ENCODE data around the gene ANKS1A.

Gene ANKS1A

GRCh38 chr6:35059596-35060345, 170.7 kb downstream of the ANKS1A start:
- no peak for DNase-seq

- DNase-seq, result no peak
These were observed 172.1 kb downstream of the ANKS1A start for GRCh38 chr6:35061102-35061615.

- no peak for DNase-seq
These were observed 172.8 kb downstream of the ANKS1A start for GRCh38 chr6:35061651-35062410.

- no peak for DNase-seq
These were observed 173.9 kb downstream of the ANKS1A start for GRCh38 chr6:35062676-35063574.

- no peak for DNase-seq
These were observed 174.7 kb downstream of the ANKS1A start for GRCh38 chr6:35063701-35064280.

GRCh38 chr6:35064290-35064689, 175.2 kb downstream of the ANKS1A start:
- no peak for DNase-seq

- DNase-seq, result no peak
These were observed 175.8 kb downstream of the ANKS1A start for GRCh38 chr6:35064757-35065440.

GRCh38 chr6:35065441-35065800, 176.4 kb downstream of the ANKS1A start:
- no peak for DNase-seq

GRCh38 chr6:35065870-35066269, 176.8 kb downstream of the ANKS1A start:
- no peak for DNase-seq

GRCh38 chr6:35067234-35067633, 178.2 kb downstream of the ANKS1A start:
- DNase-seq, result no peak

GRCh38 chr6:35068206-35068605, 179.2 kb downstream of the ANKS1A start:
- no peak for DNase-seq

GRCh38 chr6:35068644-35069043, 179.6 kb downstream of the ANKS1A start:
- DNase-seq, result no peak

GRCh38 chr6:35069262-35069661, 180.2 kb downstream of the ANKS1A start:
- DNase-seq, result no peak

- DNase-seq, result no peak
These were observed 181.1 kb downstream of the ANKS1A start for GRCh38 chr6:35070111-35070510.

- DNase-seq, result no peak
These were observed 182.4 kb downstream of the ANKS1A start for GRCh38 chr6:35071347-35071994.

GRCh38 chr6:35072051-35072697, 183.1 kb downstream of the ANKS1A start:
- DNase-seq, result no peak

GRCh38 chr6:35072698-35073055, 183.6 kb downstream of the ANKS1A start:
- no peak for DNase-seq

- DNase-seq, result no peak
These were observed 184.2 kb downstream of the ANKS1A start for GRCh38 chr6:35073211-35073610.

GRCh38 chr6:35073766-35074471, 184.9 kb downstream of the ANKS1A start:
- DNase-seq, result no peak

GRCh38 chr6:35076997-35077712, 188.1 kb downstream of the ANKS1A start:
- DNase-seq, result no peak

All from KG1 (cell line).